Uterus (tissue), 4 donors: ENCODE measurements around the gene RARS2. TPM values are rescaled to one million over a fixed set of nuclear protein-coding genes. Genes with fewer than 3 reads are reported as not detected.

Source experiments
- DNase-seq, 2 donors: peaks; one replicate each; pipeline ENCODE4 v3.0.0-alpha.2; 2019 to 2020
- H3K27ac ChIP-seq, 2 donors: fragments of 200-600 bp; sonication (generic); 1 replicate in 1 of 2; 2 replicates in 1 of 2; pipeline ENCODE4 v1.5.1; 2016 to 2018
- H3K27me3 ChIP-seq, 2 donors: fragments of 200-600 bp; sonication (generic); one replicate each; pipeline ENCODE4 v1.5.1; 2018 to 2019; ENCODE audit warnings: control low read depth in 1 of 2
- H3K36me3 ChIP-seq, 2 donors: fragments of 200-600 bp; sonication (generic); one replicate each; pipeline ENCODE4 v1.5.1; 2019; ENCODE audit warnings: control low read depth in 1 of 2
- H3K4me1 ChIP-seq, 2 donors: fragments of 200-600 bp; sonication (generic); one replicate each; pipeline ENCODE4 v1.5.1; 2018 to 2019; ENCODE audit warnings: control low read depth in 1 of 2
- H3K4me3 ChIP-seq, 2 donors: fragments of 200-600 bp; sonication (generic); 1 replicate in 1 of 2; 2 replicates in 1 of 2; pipeline ENCODE4 v1.5.1; 2018 to 2019; ENCODE audit warnings: mild to moderate bottlenecking in 1 of 2
- H3K9me3 ChIP-seq, 2 donors: fragments of 200-600 bp; sonication (generic); one replicate each; pipeline ENCODE4 v1.5.1; 2019; ENCODE audit warnings: control low read depth in 1 of 2
- CTCF ChIP-seq, 4 experiments: fragments of 200-600 bp in 2 of 4; fragments of 450-650 bp in 2 of 4; sonication (generic) in 2 of 4; IDR thresholded peaks; one replicate each; pipeline ENCODE4 v1.5.1; 2016 to 2019; ENCODE audit warnings: antibody characterized with exemption in 4 of 4, mild to moderate bottlenecking in 2 of 4, moderate library complexity in 1 of 4
- POLR2A ChIP-seq, 2 donors: fragments of 450-650 bp; IDR thresholded peaks; one replicate each; pipeline ENCODE4 v1.6.1; 2016; ENCODE audit warnings: antibody characterized with exemption in 2 of 2, mild to moderate bottlenecking in 1 of 2, moderate library complexity in 1 of 2
- intact Hi-C: fragments of 100-400 bp; cut with DNase I; formaldehyde crosslinking; loops from one replicate; pipeline ENCODE4 v1.15.1; 2023; ENCODE audit warnings: low total_unique reads
- total RNA-seq, 4 donors: library from RNA; depleted of rRNA in 3 of 4; stranded (reverse); fragments of >200 nt in 3 of 4; gene quantifications; one replicate each; pipeline versions ENCODE4 v1.1.0 to v1.2.4, GENCODE V29; 2014 to 2023
- donor health status: DM: yes; HTN: yes; CAD: no.

RARS2 gene
- total RNA-seq, 4 donors from 2014 or later: 15.6 to 61.3 (median 44.1) TPM

- intact Hi-C loops: no loop called here
- no peaks in the 10 kb centered on the region for H3K36me3 ChIP-seq
Observed at GRCh38 chr6:87630746-87631145, 41.0 kb upstream of the RARS2 start.

DNA sequence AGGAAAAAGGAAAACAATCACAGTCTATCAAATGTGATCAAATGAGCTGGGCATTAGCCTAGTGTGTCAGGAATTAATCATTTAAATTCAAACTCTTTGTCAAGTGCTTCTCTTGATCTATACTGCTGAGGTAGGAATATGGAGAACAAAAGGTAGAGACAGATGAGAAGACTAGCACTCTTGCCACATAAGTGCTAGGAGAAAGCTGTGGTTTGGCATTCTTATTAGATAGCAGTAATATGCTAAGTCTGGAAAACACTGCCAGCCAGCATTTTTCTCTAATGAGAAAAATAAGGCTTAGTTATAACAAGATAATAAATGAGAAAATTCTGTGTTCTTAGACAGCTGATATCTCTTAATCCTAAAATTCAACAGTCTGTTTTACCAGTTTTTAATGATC is 39.1 kb upstream of the RARS2 start:
- Histone ChIP-seq H3K27ac (no peak overlapping the region), H3K4me1 (no peaks in the 10 kb centered on the region), H3K9me3 (no peaks in the 10 kb centered on the region), H3K4me3 (no peak overlapping the region), H3K36me3 (no peaks in the 10 kb centered on the region), H3K27me3 (no peaks in the 10 kb centered on the region)
- intact Hi-C loops: no loop called here
- TF ChIP-seq POLR2A (IDR thresholded peaks at IDR 0.05) (no peak), CTCF (IDR thresholded peaks at IDR 0.05) (no peak)
- no peak for DNase-seq

More at GRCh38 chr6:87630746-87631145, 41.0 kb upstream of the RARS2 start:
- no peak overlapping the region for H3K4me3 ChIP-seq
- H3K27me3 ChIP-seq: no peaks in the 10 kb centered on the region
- H3K4me1 ChIP-seq: no peaks in the 10 kb centered on the region
- no peak overlapping the region for H3K27ac ChIP-seq
- no peaks in the 10 kb centered on the region for H3K9me3 ChIP-seq
- DNase-seq: no peak
- TF ChIP-seq POLR2A (IDR thresholded peaks at IDR 0.05) (no peak), CTCF (IDR thresholded peaks at IDR 0.05) (no peak)

DNA sequence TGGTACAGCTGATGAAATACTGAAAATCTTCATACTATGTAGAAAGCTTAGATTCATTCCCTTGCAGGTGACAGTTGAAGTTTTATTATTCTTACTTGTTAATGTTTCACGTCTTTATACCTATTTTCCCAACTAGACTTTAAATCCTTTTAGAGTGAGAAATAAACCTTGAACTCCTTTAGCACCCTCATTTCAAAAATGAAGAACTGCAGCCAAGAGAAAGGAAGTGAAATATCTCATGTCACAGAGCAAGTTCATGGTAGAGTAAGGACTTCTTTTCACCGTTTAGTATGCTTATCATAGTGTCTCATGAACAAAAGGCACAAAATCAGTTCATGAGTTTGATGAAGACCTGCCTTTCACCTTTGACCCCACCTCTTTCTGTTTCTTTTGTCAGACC is 38.6 kb upstream of the RARS2 start:
- Histone ChIP-seq H3K4me3 (no peak overlapping the region), H3K9me3 (no peaks in the 10 kb centered on the region), H3K36me3 (no peaks in the 10 kb centered on the region), H3K27ac (no peak overlapping the region), H3K4me1 (no peaks in the 10 kb centered on the region), H3K27me3 (no peaks in the 10 kb centered on the region)
- no peak for TF ChIP-seq CTCF (IDR thresholded peaks at IDR 0.05)
- no peak for TF ChIP-seq POLR2A (IDR thresholded peaks at IDR 0.05)
- no peak for DNase-seq
- intact Hi-C loops: no loop called here

GRCh38 chr6:87623248-87623647 is 33.5 kb upstream of the RARS2 start:
- no peaks in the 10 kb centered on the region for H3K4me1 ChIP-seq
- no peaks in the 10 kb centered on the region for H3K36me3 ChIP-seq
- H3K4me3 ChIP-seq: no peak overlapping the region
- H3K9me3 ChIP-seq: no peaks in the 10 kb centered on the region
- TF ChIP-seq POLR2A (IDR thresholded peaks at IDR 0.05) (no peak), CTCF (IDR thresholded peaks at IDR 0.05) (no peak)
- H3K27me3 ChIP-seq: no peaks in the 10 kb centered on the region
- no peak overlapping the region for H3K27ac ChIP-seq
- intact Hi-C loops: no loop called here
- DNase-seq: no peak

- TF ChIP-seq CTCF (IDR thresholded peaks at IDR 0.05) (no peak), POLR2A (IDR thresholded peaks at IDR 0.05) (no peak)
- no peaks in the 10 kb centered on the region for H3K4me1 ChIP-seq
- H3K9me3 ChIP-seq: no peaks in the 10 kb centered on the region
- DNase-seq: no peak
- H3K27ac ChIP-seq: no peak overlapping the region
- H3K4me3 ChIP-seq: no peak overlapping the region
- intact Hi-C loops: no loop called here
- H3K36me3 ChIP-seq: no peaks in the 10 kb centered on the region
- H3K27me3 ChIP-seq: no peaks in the 10 kb centered on the region
Observed at GRCh38 chr6:87618531-87618930, 28.7 kb upstream of the RARS2 start.
